GM18519 (cell line): ENCODE measurements around the gene NDUFAF8.

Experiments used
- ATAC-seq: cut with Tn5 transposase; IDR thresholded peaks from one replicate; pipeline ENCODE4 v1.9.1; 2021; ENCODE audit warnings: mild to moderate bottlenecking, moderate library complexity; ENCODE audit not compliant: unreplicated experiment, low FRiP score

NDUFAF8 gene

DNA sequence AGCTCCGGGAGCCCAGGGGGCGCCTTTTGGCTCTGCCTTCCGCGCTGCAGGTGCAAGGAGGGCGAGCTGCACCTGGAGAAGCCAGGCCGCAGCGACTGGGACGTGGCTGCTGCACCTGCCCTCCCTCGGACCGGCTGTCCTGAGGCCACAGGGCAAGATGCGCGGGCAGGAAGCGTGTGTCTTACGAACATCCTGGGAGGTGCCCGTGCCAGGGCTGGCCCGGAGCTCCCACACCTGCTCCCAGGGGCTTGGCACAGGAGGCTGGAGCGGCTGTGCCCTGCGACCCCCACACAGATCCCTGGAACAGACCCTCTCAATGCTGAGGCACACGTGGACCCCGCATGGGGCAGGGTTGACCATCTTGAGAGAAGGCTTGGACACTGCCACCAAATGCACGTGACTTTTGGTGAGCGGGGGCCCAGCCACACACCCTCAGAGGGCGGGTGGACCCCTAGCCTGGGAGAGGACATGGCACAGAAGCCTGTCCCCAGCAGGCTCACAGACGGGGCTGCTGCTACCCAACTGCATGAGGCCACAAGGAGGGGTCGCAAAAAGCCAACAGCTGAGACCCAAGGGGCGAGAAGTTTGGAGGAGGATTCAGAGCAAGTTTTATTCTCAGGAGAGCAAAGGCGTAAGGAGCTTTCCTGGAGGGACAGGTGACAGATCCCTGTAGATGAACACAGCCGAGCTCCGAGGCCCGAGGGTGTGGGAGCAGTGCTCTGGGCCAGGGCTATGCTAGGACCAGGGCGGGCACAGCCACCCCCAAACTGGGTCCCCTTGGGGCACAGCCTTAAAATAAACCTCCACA lies 11.4 kb downstream of the NDUFAF8 start:
- no peak for ATAC-seq

DNA sequence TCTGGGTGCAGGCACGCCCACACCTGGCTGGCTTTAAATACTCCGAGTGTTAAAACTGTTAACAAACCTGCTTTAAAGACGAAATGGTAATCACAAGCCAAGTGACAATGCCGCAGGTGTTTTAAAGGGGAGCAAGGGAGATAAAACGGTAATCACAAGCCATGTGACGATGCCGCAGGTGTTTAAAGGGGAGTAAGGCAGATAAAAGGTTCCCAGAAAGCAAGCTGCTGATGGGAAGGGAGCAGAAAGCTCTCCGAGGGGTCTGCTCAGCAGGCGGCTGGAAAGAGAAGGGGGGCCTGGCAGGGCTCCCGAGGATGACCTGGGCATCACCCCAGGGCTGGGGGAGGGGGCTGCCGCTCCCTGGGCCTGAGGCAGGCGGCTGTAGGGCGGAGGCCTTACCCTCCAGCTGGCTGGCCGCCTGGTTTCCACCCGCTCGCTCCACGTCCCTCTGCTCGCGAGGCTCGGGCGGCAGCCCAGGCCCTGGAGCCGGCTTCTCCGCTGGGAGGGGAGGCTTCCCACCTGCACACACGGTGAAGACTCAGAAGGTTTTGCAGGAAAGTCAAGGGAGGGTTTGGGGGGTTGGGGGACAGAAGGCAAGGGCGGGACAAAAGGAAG lies 12.1 kb downstream of the NDUFAF8 start:
- ATAC-seq: no peak

DNA sequence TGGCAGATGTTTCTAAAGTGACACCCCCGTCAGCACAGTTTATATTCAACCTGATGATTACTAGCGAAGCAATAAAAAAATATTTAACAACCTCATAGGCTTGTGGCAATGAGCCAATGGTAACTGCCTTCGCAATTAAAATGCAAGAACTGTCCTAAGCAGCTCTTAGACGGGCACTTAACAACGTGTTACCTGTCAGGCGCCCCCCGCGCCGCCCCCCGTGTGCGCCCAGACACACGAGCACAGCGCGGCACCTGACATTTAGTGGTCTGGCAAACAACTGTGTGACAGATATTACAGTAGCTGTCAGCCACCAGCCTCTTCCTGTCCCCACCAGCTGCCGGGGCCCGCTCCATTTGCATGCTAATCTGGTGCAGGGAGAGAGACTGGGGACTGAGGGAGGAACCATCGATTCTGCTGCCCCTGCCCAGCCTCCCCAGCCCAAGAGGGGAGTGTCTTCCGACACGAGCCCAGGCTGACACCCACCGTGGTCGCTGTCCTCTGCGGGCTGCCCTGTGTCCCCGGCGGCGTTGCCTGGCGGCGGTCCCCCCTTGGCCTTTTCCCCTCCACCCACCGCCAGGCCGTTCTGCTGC lies 12.7 kb downstream of the NDUFAF8 start:
- ATAC-seq: no peak

DNA sequence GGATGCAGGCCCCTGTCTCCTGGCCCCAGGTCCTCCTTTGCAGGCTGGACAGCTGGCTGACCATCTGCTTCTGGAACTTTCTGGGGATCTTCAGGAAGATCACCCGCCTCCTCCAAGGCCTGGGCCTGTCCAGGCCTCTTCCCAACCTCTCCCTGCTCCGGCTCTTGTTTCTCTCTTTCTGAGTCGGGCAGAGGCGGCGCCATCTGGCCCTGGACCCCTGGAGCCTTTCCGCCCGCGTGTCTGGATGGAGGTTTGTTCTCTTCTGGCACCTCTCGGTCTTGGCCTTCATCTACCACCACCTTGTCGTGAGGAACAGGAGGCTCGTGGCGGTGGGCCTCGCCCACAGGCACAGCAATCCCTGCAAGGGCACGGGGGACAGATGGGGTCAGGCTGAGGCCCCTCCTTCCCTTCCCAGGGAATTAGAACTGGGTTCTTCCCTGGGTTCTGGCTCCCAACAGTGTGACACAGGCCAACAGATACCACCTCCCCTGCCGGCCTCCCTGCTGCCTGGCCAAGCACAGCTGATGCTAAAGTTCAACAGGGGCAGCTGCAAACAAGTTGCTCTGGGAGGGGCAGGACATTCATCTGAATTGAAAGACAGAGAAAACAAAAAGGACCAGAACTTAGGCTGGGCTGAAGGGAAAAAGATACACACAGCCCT lies 13.3 kb downstream of the NDUFAF8 start:
- no peak for ATAC-seq

DNA sequence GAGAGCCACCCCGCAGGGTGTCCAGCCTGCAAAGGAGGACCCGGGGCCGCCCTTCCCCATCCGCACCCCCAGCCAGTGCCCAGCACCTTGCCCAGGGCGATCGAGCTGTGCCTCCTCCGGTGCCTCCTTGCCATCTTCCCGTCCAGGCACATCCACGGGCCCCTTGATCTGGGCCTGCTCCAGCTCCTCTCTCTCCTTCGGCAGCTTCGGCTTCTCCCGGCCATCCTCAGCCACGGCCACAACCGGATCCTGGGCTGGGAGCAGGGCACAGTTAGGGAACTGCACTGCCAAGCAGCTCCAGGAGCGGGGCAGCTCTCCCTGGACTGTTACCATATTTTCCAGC lies 13.8 kb downstream of the NDUFAF8 start:
- no peak for ATAC-seq

DNA sequence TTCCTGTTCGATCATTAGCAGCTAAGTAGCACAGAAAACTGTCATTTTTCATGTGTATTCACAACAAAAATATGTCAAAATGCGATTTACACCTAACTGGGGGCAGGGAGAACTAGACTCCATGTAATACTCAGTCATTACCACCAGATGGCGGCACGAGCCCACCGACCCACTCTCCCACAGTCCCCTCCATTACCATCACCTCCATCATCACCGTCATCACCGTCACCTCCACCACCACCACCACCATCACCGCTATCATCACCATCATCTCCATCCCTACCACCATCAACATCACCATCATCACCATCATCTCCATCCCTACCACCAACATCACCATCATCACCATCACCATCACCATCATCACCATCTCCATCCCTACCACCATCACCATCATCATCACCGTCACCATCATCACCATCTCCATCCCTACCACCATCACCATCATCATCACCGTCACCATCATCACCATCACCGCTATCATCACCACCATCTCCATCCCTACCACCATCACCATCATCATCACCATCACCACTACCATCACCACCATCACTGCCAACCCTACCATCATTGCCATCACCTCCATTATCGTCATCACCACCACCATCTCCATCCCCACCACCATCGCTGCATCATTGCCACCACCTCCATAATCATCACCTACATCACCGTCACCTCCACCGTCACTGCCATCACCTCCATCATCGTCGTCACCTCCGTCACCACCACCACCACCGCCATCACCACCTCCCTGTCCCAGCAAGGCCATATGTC lies 14.4 kb downstream of the NDUFAF8 start:
- no peak for ATAC-seq

DNA sequence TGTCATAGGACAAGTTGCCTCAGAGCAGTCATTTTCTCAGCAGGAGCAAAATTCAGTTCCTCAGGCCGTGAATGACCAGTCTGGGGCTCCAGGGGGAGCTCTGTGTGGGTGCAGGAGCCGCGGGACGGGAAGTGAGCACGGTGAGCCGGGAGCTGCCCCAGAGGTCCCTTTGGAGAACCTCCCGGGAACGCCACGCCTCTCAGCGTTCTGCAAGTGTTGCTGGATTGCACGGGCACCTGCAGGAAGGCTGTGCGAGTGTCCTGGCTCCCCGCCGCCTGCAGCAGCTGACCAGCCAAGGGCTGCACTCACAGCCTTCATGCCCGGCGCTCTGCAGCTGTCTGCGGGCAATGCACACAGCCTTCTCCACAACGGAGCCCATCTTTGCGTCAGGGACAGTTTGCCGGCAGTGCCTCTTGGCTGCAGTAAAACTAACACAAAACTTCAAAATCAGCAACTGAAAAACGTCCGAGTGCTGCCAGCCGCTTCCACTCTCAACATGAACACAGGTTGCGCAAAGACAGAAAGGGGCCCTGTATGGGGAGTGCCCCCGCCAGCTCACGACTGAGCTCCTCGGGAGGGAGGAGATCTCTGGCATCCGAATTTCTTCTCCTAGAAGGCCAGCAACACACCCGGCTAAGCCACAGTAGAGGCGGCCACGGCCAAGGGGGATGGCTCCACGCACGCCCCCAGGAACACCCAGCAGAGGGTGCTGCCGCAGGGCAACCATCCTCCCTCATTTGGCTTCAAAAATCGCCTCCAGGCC lies 16.0 kb downstream of the NDUFAF8 start:
- ATAC-seq: no peak

DNA sequence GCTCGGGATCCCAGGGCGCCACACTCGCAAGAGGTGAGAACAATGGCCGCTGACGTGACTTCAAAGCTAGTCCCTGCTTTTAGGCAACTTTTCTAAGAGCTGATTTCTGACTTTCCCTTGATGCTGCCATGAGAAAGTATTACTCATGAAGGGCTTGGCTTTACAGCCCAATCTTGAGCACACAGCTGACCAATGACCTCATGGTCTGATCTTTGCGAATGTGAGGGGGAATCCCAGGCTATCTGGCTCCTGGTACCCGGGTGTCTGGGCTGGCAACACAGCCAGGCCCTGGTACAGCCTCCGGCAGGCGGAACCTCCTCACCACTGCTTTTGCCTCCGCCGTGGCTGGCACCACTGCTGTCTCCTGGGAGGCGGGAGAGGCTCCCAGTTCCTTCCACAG lies 17.5 kb downstream of the NDUFAF8 start:
- ATAC-seq: no peak

DNA sequence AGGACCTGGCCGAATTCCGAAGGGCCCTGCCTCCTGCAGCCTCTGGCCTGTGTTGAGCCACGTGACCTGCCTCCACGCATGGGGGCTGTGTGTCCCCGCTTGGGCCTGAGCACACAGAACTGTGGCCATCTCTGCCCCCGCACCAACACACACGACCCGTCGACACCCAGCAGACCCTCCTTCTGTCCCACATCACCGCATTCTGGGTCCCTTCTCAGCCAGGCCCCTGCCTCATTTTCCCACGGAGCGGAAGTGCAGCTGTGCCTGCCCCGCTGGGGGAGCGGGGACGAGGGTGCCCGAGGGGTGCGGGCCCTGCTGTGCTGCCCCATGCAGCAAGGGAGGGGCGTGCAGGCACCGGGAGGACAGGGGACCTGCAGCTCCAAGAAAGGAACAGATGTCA lies 18.4 kb downstream of the NDUFAF8 start:
- no peak for ATAC-seq

DNA sequence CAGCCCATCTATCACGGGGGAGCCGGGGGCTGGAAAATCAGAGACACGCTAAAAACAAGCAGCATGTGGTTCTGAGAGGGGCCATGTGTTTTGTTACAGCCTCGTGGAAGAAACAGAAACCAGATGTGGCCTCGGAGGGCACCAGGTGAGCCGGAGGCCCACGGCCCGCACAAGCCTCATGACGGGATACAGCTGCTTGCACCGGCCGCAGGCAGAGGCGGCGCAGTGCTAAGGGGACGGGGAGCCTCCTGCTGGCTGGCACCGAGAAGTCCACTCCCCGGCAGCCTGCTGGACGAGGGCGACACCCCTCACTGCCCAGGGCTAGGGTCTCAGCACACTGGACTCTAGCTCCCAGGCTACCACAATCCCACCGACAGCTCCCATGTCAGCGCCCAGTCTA lies 19.2 kb downstream of the NDUFAF8 start:
- ATAC-seq: no peak

DNA sequence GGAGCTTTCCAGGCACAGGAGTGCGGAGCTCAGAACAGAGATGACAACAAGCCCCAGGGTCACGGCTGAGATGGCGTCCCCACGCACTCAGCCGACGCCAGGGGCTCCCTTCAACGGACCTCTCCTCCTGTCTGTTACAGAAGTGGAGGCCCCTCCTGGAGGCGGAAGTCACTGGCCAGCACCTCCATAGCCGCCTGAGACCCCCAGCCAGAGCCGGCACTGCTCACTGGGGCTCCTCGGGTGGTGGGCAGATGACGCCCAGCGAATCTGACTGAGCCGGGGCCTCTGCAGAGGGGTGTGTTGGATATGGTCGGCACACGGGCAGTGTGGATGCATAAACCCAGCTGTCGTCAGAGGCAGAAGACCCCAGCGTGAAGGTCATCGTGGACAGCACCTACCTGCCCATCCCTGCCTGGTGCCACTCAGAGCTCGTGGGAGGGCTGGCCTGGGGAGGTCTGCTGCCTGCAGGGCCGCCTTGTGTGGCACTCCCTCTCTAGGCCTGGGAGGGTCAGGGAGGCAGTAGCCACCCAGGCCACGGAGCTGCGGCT lies 20.0 kb downstream of the NDUFAF8 start:
- ATAC-seq: no peak

DNA sequence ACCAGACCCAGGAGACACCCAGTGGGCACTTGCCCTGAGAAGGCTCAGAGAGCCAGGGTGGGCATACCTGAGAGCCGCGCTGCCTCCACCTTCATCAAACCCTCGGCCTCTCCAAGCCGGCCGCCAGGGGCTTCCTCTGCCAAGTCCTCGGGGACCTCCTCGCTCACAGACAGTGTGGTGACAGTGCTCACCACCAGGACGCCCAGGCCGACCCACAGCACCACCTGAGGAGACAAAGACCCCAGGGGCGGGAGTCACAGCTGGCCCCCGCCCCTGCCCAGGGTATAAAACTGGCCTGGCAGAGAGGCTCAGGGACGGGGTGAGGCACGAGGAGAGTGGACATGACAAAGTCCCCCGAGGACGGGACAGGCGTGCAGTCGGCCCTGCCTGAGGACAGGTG lies 21.1 kb downstream of the NDUFAF8 start:
- ATAC-seq: no peak

DNA sequence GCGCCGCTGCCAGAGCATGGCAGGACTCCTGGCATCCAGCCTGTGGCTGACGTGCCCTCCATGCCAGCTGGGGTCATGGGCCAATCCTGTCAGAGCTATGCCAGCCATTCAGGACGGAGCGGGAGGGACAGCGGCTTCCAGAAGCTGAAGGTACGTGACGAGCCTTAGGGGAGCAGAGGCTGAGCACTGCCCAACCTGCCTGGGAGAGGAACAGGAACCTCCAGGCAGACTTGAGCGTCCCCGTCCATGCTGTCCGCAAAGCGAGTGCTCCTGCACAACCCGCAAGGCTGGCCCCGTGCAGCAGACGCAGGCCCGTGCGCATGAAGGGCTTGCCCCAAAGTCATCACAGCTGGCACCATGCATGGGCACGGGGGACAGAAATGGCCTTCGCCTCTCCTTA lies 21.5 kb downstream of the NDUFAF8 start:
- no peak for ATAC-seq

DNA sequence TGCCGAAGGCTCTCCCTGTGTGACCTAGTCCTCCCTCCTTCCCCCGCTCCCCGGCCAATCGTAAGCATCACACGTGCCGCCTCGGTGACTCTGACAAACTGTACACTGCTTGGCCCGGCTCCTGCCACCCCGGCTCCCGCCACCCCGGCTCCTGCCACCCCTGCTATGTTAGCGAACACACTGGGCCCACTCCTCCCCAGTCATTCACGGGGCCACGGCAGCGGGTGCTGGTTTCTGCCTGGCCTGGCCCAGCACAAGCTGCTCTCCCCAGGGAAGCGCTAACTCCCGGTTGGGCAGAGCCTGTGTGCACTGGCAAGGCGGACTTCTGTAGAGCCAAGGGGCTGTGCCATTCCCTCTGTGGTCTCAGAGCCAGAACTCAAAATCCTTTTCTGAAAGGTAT lies 22.0 kb downstream of the NDUFAF8 start:
- no peak for ATAC-seq

DNA sequence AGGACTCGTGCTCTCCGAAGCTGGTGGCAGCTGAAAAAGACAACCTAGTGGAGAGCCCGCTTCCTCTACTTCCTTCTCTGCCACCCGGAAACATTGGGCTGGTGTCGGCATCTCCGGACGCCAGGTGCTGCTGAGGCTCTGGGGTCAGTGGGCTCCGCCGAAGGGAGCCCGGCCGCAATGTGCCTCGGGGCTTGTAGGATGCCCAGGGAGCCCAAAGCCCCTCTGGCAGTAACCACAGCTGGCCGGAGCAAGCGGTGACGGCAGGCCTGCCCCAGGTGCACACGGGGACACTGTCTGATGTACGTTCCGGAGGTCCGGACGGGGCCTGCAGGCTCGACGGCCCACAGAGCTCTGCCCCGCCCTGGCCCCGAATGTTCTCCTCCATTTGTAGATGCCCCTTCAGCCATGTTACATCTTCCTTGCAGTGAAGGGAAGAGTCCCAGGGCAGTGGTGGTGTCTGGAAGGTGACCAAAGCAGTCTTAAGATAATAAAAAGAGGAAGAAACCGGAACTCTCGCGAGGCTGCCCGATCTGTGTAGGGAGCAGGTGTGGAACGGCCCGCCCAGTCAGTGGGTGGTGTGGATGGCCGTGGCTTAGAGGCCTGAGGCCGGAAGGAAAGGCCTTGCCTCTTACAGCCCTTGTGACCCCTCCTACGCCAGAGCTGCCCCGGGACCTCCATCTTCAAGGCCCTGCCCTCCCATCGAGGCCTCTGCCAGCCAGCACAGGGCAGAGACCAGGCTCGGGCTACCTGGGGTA lies 22.6 kb downstream of the NDUFAF8 start:
- no peak for ATAC-seq

DNA sequence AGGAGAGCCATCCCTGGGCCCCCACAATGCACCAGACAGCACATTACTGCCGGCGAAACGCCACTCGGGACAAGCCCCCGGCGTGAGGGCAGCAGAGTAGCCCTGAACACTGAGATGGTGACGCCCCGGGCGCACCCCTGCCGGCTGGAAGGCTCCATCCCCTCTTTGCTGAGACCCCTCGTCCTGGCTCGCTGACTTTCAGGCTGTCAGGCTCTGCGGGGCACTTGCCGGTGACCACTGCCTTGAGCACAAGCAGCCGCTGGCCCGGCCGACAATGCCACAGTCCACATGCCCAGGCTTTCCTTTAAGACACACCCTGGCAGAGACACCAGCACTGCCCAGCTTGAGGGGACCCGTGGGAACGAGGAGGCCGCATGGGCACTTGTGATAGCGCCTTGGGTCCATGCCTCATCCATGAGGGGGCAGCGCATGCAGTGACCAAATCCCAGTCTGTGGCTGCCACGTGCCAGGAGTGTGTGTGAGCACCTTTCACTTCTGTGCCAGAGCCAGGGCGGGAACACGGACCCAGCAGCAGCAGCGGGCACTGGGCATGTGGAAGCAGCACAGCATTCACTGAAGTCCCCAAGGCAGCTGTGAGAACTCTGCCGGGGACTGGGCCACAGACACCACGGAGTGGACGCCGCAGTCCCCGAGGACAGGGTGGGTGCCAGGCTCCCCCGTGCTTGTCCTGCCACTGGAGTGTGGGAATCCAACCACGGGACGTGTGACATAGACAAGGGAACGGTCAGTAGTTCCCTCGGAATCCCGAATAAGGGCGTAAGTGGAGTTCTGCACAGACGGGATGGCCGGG lies 24.5 kb downstream of the NDUFAF8 start:
- ATAC-seq: no peak

DNA sequence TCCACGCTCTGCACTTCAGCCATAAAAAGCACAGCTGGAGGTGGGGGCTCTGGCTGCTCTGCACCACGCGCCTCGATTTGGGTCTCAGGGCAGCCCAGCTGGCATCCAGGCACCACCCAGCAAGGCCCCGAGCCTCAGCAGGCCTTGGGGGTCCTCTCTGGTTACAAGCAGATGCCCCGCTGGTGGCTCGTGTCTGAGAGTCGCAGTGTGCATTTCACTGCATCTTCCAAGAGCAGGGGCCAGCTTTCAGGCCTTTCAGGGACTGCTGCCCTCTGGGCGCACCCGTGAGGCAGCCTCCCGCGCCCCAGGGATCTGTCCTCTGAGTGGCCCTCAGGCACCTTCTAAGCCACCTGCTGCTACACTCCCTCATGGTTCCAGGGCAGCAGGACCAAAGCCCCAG lies 25.5 kb downstream of the NDUFAF8 start:
- no peak for ATAC-seq

DNA sequence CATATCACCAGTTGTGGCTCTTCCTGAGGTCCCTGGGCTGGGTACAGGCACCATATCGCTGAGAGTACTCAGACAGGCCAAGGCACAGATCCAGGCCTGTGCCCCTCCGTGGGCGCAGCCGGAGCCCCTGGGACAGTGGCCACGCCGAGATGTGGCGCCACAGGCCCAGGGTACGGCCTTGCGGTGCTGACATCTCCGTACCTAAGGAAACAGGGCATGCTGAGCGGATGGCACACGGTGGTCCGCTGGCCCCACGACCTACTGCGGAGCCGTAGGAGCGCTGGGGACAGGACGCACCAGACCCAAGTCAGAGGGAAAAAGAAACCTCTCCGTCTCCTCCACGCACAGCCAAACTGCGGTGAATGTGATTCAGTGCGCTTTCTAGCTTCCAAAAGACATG lies 26.5 kb downstream of the NDUFAF8 start:
- no peak for ATAC-seq
